Activated CD4-positive, alpha-beta T cell treated with anti-CD3 and anti-CD28 coated beads, Interleukin-2, amount 10 ng/mL, durations not matched to agents 24 days and 14 days (primary cell): ENCODE data around the gene CPED1. TPM values are rescaled to one million over a fixed set of nuclear protein-coding genes. Genes with fewer than 3 reads are reported as not detected.
"Not testable (repeated sequence)": the region's sequence is repeated elsewhere in the genome, so short reads cannot be mapped to it uniquely, and the experiment has no call there.

ENCODE experiments used
- DNase-seq: peaks from one replicate; pipeline ENCODE4 v3.0.0; 2022
- H3K27ac Mint-ChIP-seq: one replicate; pipeline ENCODE4 v1.8.0; 2022; ENCODE audit warnings: mild to moderate bottlenecking, mixed read lengths
- H3K27me3 Mint-ChIP-seq: one replicate; pipeline ENCODE4 v1.8.0; 2022; ENCODE audit warnings: mixed read lengths
- H3K36me3 Mint-ChIP-seq: one replicate; pipeline ENCODE4 v1.8.0; 2022; ENCODE audit warnings: low read depth, mild to moderate bottlenecking, mixed read lengths
- H3K4me1 Mint-ChIP-seq: one replicate; pipeline ENCODE4 v1.8.0; 2021; ENCODE audit warnings: mixed read lengths
- H3K4me3 Mint-ChIP-seq: one replicate; pipeline ENCODE4 v1.8.0; 2022; ENCODE audit warnings: mild to moderate bottlenecking, moderate library complexity, mixed read lengths
- H3K9me3 Mint-ChIP-seq: one replicate; pipeline ENCODE4 v1.8.0; 2021; ENCODE audit warnings: mixed read lengths
- intact Hi-C: fragments of 100-400 bp; cut with micrococcal nuclease; formaldehyde crosslinking; loops from one replicate; pipeline ENCODE4 v1.15.1; 2023
- total RNA-seq: library from RNA; stranded (reverse); gene quantifications from 2 replicates; pipeline ENCODE4 v1.2.3, GENCODE V29; 2022

The CPED1 gene
- total RNA-seq, 1 donor from 2014 or later, result not detected

DNA sequence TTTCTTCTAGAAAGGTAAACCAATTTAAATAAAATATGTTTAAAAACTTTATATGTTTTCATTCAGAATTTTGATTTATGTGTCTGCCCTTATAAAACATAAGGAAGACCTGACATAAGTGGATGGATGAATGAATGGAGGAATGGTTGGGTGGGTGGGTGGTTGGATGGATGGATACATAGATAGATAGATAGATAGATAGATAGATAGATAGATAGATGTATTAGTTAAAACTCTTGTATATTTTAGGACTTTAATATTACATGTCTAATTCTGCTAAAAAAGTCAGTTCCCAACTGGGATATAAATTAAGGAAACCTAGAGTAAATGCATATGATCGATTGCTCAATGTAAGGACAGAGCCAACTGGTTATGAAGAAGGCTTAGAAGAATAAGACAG lies 184.0 kb downstream of the CPED1 start:
- intact Hi-C loops, result no loop called here
- Mint-ChIP-seq H3K27me3 (peaks cover 13% of the 10 kb centered on the region), H3K27ac (no peak overlapping the region), H3K9me3 (no peaks in the 10 kb centered on the region), H3K4me1 (no peaks in the 10 kb centered on the region), H3K36me3 (no peaks in the 10 kb centered on the region), H3K4me3 (no peak overlapping the region)
- no peak for DNase-seq

- Mint-ChIP-seq H3K27me3 (peaks cover 13% of the 10 kb centered on the region), H3K27ac (no peak overlapping the region), H3K36me3 (no peaks in the 10 kb centered on the region), H3K4me1 (no peaks in the 10 kb centered on the region), H3K9me3 (no peaks in the 10 kb centered on the region), H3K4me3 (no peak overlapping the region)
- no peak for DNase-seq
- intact Hi-C loops, result no loop called here
Observed at GRCh38 chr7:121175826-121176225, 187.3 kb downstream of the CPED1 start.

- H3K27me3 Mint-ChIP-seq, result peaks cover 15% of the 10 kb centered on the region
- intact Hi-C loops, result no loop called here
- H3K27ac Mint-ChIP-seq, result no peak overlapping the region
- no peak overlapping the region for H3K4me3 Mint-ChIP-seq
- no peaks in the 10 kb centered on the region for H3K36me3 Mint-ChIP-seq
- H3K9me3 Mint-ChIP-seq, result no peaks in the 10 kb centered on the region
- H3K4me1 Mint-ChIP-seq, result no peaks in the 10 kb centered on the region
- no peak for DNase-seq
Observed at GRCh38 chr7:121178452-121178851, 189.9 kb downstream of the CPED1 start.

- Mint-ChIP-seq H3K27ac (no peak overlapping the region), H3K9me3 (no peaks in the 10 kb centered on the region), H3K4me3 (no peak overlapping the region), H3K36me3 (no peaks in the 10 kb centered on the region), H3K27me3 (peaks cover 16% of the 10 kb centered on the region), H3K4me1 (no peaks in the 10 kb centered on the region)
- DNase-seq, result no peak
- intact Hi-C loops, result no loop called here
Observed at GRCh38 chr7:121178869-121179497, 190.5 kb downstream of the CPED1 start.

DNA sequence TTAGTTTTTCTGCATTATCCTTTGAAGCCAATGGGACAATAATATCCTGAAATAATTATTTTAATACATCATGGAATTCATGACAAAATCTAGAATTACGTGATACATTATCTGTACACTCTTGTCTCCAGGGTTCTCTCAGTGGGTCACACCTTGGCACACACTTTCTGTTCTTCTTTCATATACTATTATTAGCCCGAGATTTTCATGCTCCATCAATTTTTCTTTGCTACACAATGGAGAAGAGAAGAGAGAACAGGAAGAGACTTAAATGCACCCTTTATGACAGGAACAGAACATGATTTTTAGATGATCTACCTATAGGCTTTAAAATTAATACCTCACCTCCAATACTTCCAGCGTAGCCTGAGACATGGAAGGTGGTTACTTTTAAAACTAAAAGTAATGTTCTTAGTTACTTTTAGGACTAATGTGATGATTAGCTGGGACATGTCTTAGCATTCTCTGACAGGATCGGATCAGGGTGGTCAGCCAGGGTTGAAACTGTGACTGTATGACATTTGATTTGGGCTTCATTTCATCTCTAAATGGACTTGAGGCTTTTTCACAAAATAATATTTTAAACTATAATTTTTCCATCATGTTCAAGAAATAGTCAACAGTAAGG lies 192.0 kb downstream of the CPED1 start:
- intact Hi-C loops, result no loop called here
- Mint-ChIP-seq H3K4me3 (no peak overlapping the region), H3K9me3 (no peaks in the 10 kb centered on the region), H3K36me3 (no peaks in the 10 kb centered on the region), H3K4me1 (no peaks in the 10 kb centered on the region), H3K27ac (no peak overlapping the region), H3K27me3 (peaks cover 13% of the 10 kb centered on the region)
- no peak for DNase-seq

GRCh38 chr7:121181357-121181756 lies 192.8 kb downstream of the CPED1 start:
- H3K36me3 Mint-ChIP-seq, result no peaks in the 10 kb centered on the region

GRCh38 chr7:121182281-121182680 lies 193.8 kb downstream of the CPED1 start:
- Mint-ChIP-seq H3K27ac (no peak overlapping the region), H3K27me3 (peaks cover 9% of the 10 kb centered on the region), H3K36me3 (no peaks in the 10 kb centered on the region), H3K4me3 (no peak overlapping the region), H3K9me3 (no peaks in the 10 kb centered on the region), H3K4me1 (no peaks in the 10 kb centered on the region)
- DNase-seq, result no peak
- intact Hi-C loops, result no loop called here

More at GRCh38 chr7:121181357-121181756, 192.8 kb downstream of the CPED1 start:
- Mint-ChIP-seq H3K4me1 (no peaks in the 10 kb centered on the region), H3K27me3 (peaks cover 11% of the 10 kb centered on the region), H3K9me3 (no peaks in the 10 kb centered on the region), H3K27ac (no peak overlapping the region), H3K4me3 (no peak overlapping the region)
- intact Hi-C loops, result no loop called here
- DNase-seq, result no peak

GRCh38 chr7:121182902-121183301 lies 194.4 kb downstream of the CPED1 start:
- Mint-ChIP-seq H3K36me3 (no peaks in the 10 kb centered on the region), H3K9me3 (no peaks in the 10 kb centered on the region), H3K27me3 (peaks cover 9% of the 10 kb centered on the region), H3K4me1 (no peaks in the 10 kb centered on the region), H3K4me3 (no peak overlapping the region), H3K27ac (no peak overlapping the region)
- intact Hi-C loops, result no loop called here
- no peak for DNase-seq

GRCh38 chr7:121183883-121184282 lies 195.4 kb downstream of the CPED1 start:
- H3K4me1 Mint-ChIP-seq, H3K27ac Mint-ChIP-seq, H3K36me3 Mint-ChIP-seq, DNase-seq, intact Hi-C loops, H3K9me3 Mint-ChIP-seq, H3K4me3 Mint-ChIP-seq: not testable (repeated sequence)
- peaks cover 11% of the 10 kb centered on the region for H3K27me3 Mint-ChIP-seq

- Mint-ChIP-seq H3K4me1 (no peaks in the 10 kb centered on the region), H3K4me3 (no peak overlapping the region), H3K9me3 (peaks cover 3% of the 10 kb centered on the region), H3K27me3 (peaks cover 9% of the 10 kb centered on the region), H3K36me3 (no peaks in the 10 kb centered on the region), H3K27ac (no peak overlapping the region)
- intact Hi-C loops, result no loop called here
- no peak for DNase-seq
Observed at GRCh38 chr7:121186746-121187145, 198.2 kb downstream of the CPED1 start.

- peaks cover 3% of the 10 kb centered on the region for H3K9me3 Mint-ChIP-seq
- no peaks in the 10 kb centered on the region for H3K4me1 Mint-ChIP-seq
- H3K36me3 Mint-ChIP-seq, result no peaks in the 10 kb centered on the region
- intact Hi-C loops, result no loop called here
- DNase-seq, result no peak
- peaks cover 9% of the 10 kb centered on the region for H3K27me3 Mint-ChIP-seq
- no peak overlapping the region for H3K4me3 Mint-ChIP-seq
- no peak overlapping the region for H3K27ac Mint-ChIP-seq
Observed at GRCh38 chr7:121187222-121187621, 198.7 kb downstream of the CPED1 start.

DNA sequence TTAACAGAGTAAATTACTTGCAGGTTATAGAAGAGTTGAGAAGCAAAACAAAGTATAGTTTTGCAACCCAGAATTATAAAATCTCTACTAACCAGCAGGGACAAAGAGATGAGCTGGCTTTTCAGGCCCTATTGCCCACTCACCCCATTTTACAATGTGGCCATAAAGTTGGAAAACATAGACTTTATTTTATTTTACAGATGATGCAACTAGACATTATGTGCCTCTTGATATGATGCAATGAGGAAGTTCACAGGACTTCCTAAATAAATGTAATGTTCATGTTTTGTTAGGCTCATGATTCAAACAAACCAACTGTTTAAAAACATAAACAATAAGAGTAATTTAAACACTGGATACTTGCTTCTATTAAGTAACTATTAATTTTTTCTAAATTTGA lies 199.2 kb downstream of the CPED1 start:
- Mint-ChIP-seq H3K9me3 (peaks cover 3% of the 10 kb centered on the region), H3K36me3 (no peaks in the 10 kb centered on the region), H3K27me3 (peaks cover 5% of the 10 kb centered on the region), H3K4me1 (no peaks in the 10 kb centered on the region), H3K27ac (no peak overlapping the region), H3K4me3 (no peak overlapping the region)
- DNase-seq, result no peak
- intact Hi-C loops, result no loop called here

DNA sequence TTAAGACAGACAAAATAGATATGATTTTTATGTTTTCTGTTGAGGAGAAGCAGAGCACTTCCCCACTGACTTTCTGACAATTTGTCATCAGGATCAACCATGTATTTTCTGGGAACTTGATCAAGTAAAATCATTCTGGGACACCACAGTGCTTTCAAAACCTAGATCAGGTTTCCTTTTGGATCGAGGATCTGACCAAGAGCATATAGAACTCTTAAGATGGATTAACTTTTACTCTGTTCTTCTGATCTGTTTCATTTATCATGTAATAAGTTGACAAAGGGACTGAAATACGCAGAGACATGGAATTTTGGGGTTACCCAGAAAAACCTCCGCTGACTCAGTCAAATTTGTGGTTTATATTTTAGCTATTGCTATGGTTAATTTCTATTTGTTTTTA lies 204.3 kb downstream of the CPED1 start:
- Mint-ChIP-seq H3K27ac (no peak overlapping the region), H3K9me3 (peaks cover 3% of the 10 kb centered on the region), H3K4me3 (no peak overlapping the region), H3K4me1 (no peaks in the 10 kb centered on the region), H3K27me3 (peaks cover 4% of the 10 kb centered on the region), H3K36me3 (no peaks in the 10 kb centered on the region)
- no peak for DNase-seq
- intact Hi-C loops, result no loop called here

- Mint-ChIP-seq H3K27ac (no peak overlapping the region), H3K9me3 (no peaks in the 10 kb centered on the region), H3K36me3 (no peaks in the 10 kb centered on the region), H3K27me3 (peaks cover 1% of the 10 kb centered on the region), H3K4me1 (no peaks in the 10 kb centered on the region), H3K4me3 (no peak overlapping the region)
- no peak for DNase-seq
- intact Hi-C loops, result no loop called here
Observed at GRCh38 chr7:121195010-121195409, 206.5 kb downstream of the CPED1 start.

DNA sequence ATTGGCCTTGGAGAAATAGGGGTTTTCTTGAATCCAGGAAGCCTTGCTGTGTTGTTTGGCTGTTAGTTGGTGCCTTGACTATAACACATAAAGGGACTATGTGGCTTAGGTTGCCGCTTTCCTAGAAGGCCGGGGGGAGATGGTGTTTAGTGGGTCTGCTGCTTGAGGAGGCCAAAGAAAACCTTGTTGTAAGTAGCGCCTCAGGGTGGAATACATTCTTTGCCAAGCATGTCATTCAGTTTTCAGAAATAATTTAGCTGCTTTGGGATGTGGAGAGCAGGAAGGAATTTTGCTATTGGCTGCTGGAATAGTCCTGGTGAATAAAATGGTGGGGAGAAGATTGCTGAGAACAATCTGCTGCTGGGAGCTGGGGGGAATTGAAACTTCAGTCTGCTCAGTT lies 207.4 kb downstream of the CPED1 start:
- Mint-ChIP-seq H3K4me3 (no peak overlapping the region), H3K9me3 (no peaks in the 10 kb centered on the region), H3K4me1 (no peaks in the 10 kb centered on the region), H3K36me3 (no peaks in the 10 kb centered on the region), H3K27ac (no peak overlapping the region), H3K27me3 (peaks cover 1% of the 10 kb centered on the region)
- intact Hi-C loops, result no loop called here
- no peak for DNase-seq
